Bone marrow (tissue), 2 donors: ENCODE measurements around the gene SETX.
"Not testable (repeated sequence)": the region's sequence is repeated elsewhere in the genome, so short reads cannot be mapped to it uniquely, and the experiment has no call there.

Source experiments
- DNase-seq, 2 donors: peaks; one replicate each; lab custom pipeline; 2025; lab: John Stamatoyannopoulos, UW

The SETX gene, protein sequence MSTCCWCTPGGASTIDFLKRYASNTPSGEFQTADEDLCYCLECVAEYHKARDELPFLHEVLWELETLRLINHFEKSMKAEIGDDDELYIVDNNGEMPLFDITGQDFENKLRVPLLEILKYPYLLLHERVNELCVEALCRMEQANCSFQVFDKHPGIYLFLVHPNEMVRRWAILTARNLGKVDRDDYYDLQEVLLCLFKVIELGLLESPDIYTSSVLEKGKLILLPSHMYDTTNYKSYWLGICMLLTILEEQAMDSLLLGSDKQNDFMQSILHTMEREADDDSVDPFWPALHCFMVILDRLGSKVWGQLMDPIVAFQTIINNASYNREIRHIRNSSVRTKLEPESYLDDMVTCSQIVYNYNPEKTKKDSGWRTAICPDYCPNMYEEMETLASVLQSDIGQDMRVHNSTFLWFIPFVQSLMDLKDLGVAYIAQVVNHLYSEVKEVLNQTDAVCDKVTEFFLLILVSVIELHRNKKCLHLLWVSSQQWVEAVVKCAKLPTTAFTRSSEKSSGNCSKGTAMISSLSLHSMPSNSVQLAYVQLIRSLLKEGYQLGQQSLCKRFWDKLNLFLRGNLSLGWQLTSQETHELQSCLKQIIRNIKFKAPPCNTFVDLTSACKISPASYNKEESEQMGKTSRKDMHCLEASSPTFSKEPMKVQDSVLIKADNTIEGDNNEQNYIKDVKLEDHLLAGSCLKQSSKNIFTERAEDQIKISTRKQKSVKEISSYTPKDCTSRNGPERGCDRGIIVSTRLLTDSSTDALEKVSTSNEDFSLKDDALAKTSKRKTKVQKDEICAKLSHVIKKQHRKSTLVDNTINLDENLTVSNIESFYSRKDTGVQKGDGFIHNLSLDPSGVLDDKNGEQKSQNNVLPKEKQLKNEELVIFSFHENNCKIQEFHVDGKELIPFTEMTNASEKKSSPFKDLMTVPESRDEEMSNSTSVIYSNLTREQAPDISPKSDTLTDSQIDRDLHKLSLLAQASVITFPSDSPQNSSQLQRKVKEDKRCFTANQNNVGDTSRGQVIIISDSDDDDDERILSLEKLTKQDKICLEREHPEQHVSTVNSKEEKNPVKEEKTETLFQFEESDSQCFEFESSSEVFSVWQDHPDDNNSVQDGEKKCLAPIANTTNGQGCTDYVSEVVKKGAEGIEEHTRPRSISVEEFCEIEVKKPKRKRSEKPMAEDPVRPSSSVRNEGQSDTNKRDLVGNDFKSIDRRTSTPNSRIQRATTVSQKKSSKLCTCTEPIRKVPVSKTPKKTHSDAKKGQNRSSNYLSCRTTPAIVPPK (N-terminal part only)

DNA sequence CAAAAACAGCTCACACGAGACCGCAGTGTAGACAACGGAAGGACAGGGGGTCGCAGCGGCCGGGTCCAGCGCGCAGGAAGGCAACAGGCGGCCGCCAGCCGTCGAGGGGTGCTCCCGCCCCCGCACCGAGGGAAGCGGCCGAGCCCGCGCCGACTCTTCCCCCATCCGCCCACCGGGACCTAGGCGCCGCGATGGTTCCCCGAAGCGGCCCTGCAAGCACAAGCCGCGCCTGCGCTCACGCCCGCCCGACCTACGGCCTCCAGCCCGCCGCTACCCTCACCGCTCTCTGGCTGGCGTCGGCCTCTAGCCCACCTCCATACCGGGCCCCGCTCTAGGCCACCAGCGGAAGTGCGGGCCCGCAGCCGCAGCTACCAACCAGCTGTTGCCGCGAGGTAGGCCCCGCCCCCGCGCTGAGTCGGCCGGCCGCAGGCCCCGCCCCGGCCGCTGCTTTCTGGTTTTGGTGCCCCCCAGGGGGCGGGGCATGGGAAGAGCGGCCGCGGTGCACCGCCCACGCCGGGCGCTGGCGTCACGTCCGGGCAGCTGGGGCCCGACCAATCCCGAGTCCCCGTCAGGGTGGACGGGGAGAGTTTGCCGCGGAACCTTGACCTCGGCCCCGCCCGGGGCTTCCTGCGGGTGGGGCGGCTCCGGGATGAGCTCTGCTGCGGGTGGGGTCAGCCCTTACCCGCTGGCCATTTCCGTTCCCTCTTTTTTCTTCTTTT, at the start of gene SETX:
TSS of gene SETX (minus strand) at position 350 of the 719 bp plus-strand sequence. CDS start 5,558 bp downstream, outside the sequence.
- DNase-seq: peak; percentile 83 to 85

DNA sequence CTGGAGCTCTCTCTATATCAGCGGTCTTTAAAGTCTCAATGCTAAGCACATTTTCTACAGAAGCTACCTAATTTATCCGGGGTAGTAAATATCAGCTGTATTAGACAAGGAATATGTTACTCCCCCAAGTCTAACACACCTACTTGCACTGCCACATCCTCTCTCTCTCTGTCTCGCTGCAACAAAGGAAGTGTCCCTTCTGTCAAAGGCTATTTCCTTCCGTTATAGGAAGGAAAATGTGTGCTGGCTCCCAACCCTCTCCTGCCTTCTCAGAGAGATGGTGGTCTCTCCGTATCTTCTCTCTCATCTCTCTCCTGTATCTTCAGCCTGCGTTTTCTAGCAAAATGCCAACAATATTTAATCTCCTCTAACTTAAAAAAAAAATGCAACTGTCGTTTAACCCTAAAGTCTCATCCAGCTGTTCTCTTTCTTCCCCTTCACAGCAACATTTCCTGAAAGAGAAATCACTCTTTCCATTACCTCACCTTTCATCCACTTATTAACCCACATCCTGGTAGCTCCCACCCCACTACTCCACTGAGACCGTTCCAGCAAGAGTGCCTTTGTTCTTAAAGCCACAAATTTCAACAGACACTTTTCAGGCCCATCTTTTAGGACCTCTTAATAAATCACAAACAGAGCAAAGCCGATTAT, 49.6 kb upstream of the SETX start:
- peak in 1 of 2 donors; percentile 29 for DNase-seq

DNA sequence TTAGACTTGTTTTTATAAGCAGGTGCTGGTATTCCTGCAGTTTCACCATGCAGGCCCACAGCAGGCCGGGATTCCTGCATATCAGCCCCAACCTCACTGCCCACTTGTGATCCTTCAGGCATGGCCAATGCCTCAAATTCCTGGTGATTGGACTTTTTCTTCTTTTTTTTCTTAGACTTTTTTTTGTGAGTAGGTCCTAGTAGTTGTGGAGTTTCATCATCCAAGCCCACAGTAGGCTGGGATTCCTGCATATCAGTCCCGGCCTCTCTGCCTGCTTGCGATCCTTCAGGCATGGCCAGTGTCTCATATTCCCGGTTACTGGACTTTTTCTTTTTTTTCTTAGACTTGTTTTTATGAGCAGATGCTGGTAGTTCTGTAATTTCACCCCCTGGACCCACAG, 47.0 kb upstream of the SETX start:
- no peak for DNase-seq

DNA sequence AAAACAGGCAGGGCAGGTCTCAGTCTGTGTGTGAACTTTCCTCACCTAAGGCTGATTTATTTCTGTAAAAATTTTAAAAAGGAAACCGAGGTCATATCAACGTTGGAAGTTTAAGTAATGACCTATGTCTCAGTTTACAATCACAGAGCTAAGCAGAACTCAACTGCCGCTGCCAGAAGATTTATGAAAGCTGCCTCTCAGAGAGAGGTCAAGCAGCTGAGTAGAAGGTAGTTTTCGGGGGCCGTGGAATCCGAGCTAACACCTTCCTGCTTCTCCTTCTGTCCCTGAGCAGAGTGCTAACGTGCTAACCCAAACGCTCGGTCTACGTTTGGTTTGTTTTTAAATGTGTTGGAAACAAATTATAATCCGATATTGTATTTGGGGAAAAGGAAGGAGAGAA, 40.8 kb upstream of the SETX start:
- no peak for DNase-seq

GRCh38 chr9:132391449-132391848, 36.7 kb upstream of the SETX start:
- no peak for DNase-seq

DNA sequence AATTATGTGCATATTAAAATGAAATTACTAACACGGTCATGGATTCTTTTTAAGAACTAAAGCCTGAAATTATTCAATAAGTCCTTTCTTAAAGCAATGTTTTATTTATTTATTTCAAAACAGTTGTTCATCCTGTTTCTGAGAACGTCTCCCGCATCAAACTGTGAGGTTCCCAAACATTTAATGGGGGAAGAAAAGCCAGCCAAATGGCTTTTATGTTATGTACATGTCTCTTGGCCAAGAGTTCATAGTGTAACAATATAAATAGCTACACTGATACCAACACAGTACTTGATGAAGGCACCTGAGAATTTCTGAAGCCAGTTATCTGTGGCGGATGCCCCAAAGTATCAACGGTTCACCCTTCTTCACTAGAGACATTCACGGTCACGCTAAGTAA, 36.2 kb upstream of the SETX start:
- DNase-seq: no peak

DNA sequence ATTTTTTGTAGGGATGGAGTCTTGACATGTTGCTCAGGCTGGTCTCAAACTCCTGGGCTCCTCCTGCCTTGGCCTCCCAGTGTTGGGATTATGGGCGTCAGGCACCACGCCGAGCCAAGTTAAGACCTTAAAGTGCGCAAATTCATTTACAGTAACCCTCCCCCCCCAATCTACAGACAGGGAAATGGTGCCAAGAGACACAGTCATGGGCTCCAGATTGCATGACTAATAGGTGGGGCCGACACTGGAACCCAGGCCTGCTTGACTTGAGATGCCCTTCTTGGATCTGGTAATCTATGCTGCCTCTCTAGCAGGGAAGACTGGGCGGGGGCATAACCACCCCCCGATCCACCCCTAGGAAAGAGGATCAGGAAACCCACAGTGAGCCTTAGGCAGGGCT, 32.3 kb upstream of the SETX start:
- DNase-seq: no peak

- no peak for DNase-seq
These were observed 29.6 kb upstream of the SETX start for GRCh38 chr9:132384376-132384775.

GRCh38 chr9:132383462-132383883, 28.7 kb upstream of the SETX start:
- peak in 1 of 2 donors; percentile 0 for DNase-seq

DNA sequence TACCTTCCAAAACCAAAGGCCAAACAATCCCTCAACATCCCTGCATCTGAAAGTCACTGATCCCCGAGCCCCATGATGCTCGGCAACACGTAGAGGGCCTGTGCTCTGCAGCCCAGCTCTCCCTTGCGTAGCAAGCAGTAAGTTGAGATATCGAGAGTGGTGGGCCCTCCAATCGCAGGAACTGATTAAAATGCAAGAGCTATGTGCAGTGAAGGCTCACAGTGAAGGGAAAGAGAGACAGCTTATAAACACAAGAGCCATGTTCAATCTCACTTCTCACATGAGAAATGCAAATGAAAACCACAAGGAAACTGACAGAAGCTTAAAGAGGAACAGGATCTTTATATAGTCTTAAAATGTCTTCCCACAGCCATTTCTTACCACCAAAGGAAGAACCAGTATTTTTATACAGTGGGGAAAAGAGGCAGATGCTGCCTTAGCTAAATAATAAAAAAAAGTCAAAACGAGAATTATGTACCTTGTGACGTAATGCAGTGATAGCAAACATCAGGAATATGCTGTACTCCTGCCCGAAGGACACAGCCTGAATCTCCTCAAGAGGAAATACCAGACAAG, 27.3 kb upstream of the SETX start:
- DNase-seq: peak in 1 of 2 donors; percentile 39

GRCh38 chr9:132378416-132378815, 23.6 kb upstream of the SETX start:
- not testable (repeated sequence) for DNase-seq

DNA sequence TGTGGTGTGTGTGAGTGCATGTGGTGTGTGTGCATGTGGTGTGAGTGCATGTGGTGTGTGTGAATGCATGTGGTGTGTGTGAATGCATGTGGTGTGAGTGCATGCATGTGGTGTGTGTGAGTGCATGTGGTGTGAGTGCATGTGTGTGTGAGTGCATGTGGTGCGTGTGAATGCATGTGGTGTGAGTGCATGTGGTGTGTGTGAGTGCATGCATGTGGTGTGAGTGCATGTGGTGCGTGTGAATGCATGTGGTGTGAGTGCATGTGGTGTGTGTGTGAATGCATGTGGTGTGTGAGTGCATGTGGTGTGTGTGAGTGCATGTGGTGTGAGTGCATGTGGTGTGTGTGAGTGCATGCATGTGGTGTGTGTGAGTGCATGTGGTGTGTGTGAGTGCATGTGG, 23.0 kb upstream of the SETX start:
- DNase-seq: not testable (repeated sequence)

DNA sequence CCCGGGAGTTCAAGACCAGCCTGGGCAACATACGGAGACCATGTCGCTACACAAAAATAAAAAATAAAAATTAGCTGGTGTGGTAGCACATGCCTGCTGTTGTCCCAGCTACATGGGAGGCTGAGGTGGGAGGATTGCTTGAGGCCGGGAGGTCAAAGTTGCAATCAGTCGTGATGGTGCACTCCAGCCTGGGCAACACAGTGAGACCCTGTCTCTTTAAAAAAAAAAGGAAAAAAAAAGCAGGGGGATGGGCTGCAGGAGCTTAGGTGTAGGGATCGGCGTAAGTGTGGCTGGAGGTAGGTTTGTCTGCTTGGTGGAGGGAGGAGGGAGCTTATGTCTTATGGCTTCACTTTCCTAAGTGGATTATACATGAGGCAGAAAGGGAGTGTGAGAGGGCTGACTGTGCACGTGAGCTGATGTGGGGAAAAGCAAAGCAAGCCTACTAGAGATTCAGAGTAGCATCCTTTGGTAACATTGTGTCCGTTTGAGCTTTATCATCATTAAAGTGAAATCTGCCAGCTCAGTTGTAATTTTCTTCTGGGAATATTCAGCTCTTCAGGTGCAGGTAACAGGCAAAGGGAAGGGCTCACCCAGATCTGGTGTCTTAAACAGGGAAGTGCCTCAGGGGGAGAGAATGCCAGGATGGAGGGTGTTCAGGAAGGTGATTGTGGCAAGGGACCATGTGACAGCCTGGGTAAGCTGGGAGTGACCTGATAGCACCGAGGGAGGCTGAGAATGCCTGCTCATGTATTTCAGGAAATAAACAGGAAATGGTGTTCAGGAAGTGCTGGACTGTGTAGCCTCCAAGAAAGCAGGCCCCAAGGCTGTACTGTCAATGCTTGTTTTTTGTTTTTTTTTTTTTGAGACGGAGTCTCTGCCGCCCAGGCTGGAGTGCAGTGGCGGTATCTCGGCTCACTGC, 17.6 kb upstream of the SETX start:
- peak; percentile 9 to 94 for DNase-seq

DNA sequence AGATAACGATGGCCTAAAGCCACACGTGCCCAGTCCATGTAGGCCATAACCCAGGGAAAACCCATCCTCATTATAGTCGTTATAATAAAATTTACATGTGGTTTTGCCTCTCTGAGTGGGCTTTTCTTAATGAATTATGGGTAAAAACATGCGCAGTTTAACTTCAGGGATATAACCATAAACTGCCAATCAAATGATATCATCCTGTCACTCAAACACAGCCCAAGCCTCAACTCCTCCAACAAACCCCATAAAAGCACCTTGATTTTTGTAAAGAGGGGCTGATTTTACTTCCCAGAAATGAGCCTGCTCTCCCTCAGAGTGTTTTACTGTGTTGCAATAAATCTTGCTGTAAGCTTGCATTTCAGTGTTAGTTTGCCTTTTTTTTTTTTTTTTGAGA, 15.8 kb upstream of the SETX start:
- DNase-seq: no peak

GRCh38 chr9:132369421-132369820, 14.6 kb upstream of the SETX start:
- no peak for DNase-seq

DNA sequence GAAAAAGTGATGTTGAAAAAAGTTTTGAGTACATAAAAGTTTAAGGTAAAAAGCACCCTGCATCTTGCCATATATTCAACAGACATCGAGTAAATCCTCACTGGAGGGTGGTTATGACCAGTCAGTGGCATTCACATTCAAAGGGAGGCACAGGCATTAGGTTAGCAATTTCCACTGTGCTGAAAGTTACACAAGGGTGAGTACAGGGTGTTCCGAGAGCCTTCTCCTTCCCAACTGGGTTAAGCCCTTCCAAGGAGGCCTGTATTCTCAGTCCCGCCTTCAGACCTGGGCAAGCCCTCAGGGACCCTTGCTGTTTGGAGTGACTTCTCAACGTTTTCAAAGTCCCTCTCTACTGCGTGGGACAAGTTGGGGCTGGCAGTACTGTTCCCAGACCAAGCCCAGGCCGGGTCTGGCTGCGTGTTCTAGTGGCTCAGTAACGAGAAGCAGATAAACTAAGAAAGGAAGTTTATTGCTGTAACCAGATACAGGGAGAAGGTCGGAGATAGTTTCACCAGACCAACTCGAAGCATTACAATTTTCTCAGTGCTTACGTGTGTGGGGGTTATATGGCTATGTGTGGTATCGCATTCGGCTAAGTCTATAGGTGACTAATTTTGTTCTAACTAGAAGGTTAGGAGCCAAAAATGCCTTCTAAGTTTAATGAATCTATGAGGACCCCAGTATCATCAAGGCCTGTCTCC, 13.0 kb upstream of the SETX start:
- DNase-seq: no peak

GRCh38 chr9:132366481-132366880, 11.7 kb upstream of the SETX start:
- no peak for DNase-seq

- DNase-seq: peak in 1 of 2 donors; percentile 1
These were observed 11.2 kb upstream of the SETX start for GRCh38 chr9:132365986-132366385.

DNA sequence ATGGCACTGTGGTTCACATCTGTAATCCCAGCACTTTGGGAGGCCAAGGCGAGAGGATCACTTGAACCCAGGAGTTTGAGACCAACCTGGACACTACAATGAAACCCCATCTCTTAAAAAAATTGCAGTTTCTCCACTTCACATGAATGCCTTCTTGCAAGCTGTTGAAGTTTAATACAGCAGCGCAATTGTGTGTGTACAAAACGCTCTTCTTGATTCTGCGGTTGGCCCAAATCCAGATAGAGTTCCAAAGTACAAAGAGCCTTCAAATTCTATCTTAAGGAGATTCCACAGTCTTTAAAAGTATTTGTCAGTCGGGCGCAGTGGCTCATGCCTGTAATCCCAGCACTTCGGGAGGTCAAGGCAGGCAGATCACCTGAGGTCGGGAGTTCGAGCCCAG, 9.3 kb upstream of the SETX start:
- no peak for DNase-seq
